GM12865 (cell line): ENCODE results near the gene EP300.
A peak's percentile ranks its signal among the peaks of the same experiment; 100 is the strongest.
"Not testable (repeated sequence)": the region's sequence is repeated elsewhere in the genome, so short reads cannot be mapped to it uniquely, and the experiment has no call there.

Experiments
- DNase-seq: peaks from one replicate; pipeline ENCODE4 v3.0.0; 2010; ENCODE audit warnings: low read depth
- H3K4me3 ChIP-seq: 2 replicates; pipeline ENCODE4 v1.5.1; 2011; ENCODE audit warnings: mild to moderate bottlenecking, low read depth, low read length, control low read depth
- TF ChIP-seq, protein P1 (sequence below): IDR thresholded peaks from 2 replicates; pipeline ENCODE4 v1.5.1; 2011; ENCODE audit warnings: low read length, control low read depth, low read depth, inconsistent platforms; ENCODE audit not compliant: insufficient read depth; ENCODE audit errors: missing control alignments

Gene EP300

DNA sequence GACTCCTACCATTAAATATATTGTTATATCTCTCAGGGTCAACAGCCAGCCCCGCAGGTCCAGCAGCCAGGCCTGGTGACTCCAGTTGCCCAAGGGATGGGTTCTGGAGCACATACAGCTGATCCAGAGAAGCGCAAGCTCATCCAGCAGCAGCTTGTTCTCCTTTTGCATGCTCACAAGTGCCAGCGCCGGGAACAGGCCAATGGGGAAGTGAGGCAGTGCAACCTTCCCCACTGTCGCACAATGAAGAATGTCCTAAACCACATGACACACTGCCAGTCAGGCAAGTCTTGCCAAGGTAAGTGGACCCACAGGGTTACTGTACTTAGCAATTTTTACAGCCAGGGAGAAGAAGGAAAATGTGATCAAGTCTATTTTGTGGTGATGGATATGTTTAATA, 35.1 kb downstream of the EP300 start:
- no peak for DNase-seq
- H3K4me3 ChIP-seq: no peak overlapping the region
- TF ChIP-seq, protein P1, sequence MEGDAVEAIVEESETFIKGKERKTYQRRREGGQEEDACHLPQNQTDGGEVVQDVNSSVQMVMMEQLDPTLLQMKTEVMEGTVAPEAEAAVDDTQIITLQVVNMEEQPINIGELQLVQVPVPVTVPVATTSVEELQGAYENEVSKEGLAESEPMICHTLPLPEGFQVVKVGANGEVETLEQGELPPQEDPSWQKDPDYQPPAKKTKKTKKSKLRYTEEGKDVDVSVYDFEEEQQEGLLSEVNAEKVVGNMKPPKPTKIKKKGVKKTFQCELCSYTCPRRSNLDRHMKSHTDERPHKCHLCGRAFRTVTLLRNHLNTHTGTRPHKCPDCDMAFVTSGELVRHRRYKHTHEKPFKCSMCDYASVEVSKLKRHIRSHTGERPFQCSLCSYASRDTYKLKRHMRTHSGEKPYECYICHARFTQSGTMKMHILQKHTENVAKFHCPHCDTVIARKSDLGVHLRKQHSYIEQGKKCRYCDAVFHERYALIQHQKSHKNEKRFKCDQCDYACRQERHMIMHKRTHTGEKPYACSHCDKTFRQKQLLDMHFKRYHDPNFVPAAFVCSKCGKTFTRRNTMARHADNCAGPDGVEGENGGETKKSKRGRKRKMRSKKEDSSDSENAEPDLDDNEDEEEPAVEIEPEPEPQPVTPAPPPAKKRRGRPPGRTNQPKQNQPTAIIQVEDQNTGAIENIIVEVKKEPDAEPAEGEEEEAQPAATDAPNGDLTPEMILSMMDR: no peak

DNA sequence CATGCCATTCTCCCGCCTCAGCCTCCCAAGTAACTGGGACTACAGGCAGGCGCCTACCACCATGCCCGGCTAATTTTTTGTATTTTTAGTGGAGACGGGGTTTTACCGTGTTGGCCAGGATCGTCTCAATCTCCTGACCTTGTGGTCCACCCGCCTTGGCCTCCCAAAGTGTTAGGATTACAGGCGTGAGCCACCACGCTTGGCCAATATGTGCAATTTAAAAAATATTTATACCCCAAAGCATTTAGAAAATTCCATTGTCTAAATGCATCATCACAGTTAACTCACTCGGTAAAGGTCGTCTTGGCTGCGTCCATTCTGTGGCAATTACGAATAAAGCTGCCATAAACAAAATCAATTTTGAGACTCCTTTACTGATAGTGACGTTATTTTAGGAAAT, 36.2 kb downstream of the EP300 start:
- TF ChIP-seq, protein P1: no peak
- DNase-seq: no peak
- no peak overlapping the region for H3K4me3 ChIP-seq

DNA sequence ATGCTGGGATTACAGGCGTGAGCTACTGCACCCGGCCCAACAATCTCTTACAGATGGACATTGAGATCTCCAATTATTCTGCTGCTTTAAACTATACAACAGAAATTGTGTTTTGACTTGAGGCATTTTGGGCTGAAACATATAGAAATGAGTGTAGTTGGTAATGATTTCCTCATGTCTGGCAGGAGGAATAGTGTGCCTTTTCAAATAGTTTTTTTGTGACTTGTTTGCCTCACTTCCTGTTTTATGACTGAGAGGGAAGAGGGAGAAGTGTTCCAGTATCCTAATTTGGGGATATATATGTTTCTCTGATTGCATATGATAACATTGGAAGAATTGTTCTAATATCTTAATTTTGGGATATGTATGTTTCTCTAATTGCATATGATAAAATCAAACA, 40.2 kb downstream of the EP300 start:
- TF ChIP-seq, protein P1: no peak
- no peak for DNase-seq
- no peak overlapping the region for H3K4me3 ChIP-seq

DNA sequence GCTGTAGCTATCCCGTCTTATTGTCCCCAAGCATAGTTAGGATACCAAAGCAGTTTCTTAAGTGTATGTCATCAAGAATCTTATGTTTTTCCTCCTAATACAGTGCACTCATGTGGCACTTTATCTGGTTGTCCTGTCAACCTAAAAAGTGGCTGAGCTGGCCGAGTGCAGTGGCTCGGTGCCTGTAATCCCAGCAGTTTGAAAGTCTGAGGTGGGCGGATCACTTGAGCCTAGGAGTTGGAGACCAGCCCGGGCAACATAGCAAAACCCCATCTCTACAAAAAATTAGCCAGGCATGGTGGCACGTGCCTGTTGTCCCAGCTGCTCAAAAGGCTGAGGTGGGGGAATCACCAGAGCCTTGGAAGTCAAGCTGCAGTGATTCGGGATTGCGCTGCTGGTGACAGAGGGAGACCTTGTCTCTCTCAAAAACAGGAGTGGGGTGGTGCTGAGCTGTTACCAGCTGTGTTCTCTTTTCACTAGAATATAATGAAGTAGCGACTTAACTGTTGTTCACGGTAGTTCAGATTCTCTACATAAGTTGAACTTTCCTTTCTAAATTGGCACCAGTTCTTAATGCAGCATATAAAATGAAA, 48.1 kb downstream of the EP300 start:
- DNase-seq: no peak
- TF ChIP-seq, protein P1: no peak
- H3K4me3 ChIP-seq: no peak overlapping the region

DNA sequence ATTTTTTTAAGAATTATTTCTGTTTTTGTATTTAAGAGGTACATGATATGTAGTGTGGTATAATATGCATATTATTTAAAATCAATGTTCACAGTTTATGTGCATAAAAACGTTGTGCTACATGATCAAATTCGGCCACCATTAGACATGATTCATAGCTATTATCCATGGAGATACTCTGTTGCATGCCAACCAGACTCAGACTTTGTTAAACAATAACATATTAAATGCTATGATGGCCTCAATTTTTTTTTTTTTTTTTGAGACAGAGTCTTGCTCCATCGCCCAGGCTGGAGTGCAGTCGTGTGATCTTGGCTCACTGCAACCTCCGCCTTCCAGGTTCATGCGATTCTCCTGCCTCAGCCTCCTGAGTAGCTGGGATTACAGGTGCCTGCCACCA, 53.5 kb downstream of the EP300 start:
- H3K4me3 ChIP-seq, DNase-seq: not testable (repeated sequence)

DNA sequence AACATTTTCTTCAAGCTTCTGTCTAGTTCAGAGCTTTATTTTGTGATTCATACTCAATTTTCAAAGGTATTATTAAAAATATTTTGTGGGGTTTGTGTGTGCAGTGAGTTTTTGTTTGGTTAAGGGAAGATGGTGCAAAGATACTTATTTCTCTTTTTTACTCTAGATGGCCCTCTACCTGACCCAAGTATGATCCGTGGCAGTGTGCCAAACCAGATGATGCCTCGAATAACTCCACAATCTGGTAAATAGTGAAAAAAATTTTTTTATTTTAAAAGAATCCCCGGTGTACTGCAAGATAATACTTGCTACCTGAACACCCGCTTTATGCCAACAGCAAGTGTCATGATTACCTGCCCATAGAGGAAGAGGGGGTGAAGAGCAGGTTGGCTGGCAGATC, 54.2 kb downstream of the EP300 start:
- TF ChIP-seq, protein P1: no peak
- no peak overlapping the region for H3K4me3 ChIP-seq
- peak; percentile 5 for DNase-seq

DNA sequence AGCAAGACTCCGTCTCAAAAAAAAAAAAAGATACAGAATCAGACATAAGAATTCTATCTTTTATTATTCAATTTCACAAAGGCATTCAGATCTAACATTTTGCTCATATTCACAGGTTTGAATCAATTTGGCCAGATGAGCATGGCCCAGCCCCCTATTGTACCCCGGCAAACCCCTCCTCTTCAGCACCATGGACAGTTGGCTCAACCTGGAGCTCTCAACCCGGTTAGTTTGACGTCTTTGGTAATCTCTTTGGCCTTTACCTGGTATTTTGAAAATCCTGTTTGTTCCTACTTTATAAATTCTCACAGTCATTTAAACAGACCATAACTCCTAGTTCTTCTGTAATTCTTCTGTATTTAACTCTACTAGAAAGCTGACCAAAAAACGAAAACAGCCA, 55.3 kb downstream of the EP300 start:
- TF ChIP-seq, protein P1: no peak
- DNase-seq: no peak

DNA sequence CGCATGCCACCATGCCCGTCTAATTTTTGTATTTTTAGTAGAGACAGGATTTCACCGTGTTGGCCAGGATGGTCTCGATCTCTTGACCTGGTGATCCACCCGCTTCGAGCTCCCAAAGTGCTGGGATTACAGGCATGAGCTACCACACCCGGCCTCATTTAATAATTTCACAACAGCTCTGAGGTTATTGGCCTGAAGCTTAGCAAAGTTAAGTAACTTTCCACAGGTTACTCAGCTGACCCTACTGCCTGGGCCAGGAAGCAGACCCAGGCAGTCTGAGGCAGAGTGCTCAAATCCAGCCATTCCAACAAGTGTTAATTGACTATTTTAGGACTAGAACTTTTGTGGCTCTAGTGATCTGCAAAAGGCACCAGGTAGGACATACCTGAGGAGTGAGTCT, 60.5 kb downstream of the EP300 start:
- TF ChIP-seq, protein P1: no peak
- H3K4me3 ChIP-seq: no peak overlapping the region
- no peak for DNase-seq

More for the DNA sequence above, 55.3 kb downstream of the EP300 start:
- no peak overlapping the region for H3K4me3 ChIP-seq
